ENCODE data around the gene APBB1IP.

- TF ChIP-seq CTCF (IDR thresholded peaks at IDR 0.05; ENCODE audit: insufficient read depth, low read length, poor library complexity, severe bottlenecking) (no peak), EZH2phosphoT487 (conservative IDR thresholded peaks at IDR 0.05; ENCODE audit: low read length) (no peak)
These were observed 75.0 kb downstream of the APBB1IP start for GRCh38 chr10:26513101-26513500.
